ENCODE results near the gene ZNF367.

ZNF367 gene

DNA sequence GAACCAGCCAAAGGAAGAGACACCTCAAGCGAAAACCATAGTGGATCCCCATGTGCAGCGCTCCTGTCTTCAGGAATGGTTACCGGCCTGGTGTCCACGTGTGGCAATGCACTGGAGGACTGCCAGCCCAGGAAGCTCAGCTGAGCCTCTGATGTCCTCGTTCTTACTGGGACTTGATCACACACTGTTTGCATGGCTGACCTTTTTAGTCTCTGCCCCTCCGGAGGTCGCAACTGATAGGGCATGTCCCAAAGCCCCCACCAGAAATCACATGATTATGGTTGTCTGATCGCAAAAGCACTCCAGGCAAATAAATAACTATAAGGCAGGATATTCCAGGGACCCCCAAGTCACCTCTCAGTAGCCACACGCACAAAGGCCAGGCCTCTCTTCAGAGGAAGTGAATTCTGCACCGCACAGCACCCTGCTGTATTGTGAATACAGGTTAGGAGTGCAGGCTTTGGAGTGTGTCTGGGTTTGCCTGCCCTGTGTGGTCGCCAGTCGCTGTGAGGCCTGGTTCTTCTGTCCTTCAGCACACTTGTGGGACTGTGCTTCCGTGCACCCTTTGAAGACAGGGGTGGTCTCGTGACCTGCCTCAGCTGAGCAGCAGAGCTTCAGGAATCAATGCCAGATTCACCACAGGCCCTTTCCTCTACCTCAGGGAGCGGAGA is 18.4 kb upstream of the ZNF367 start:
- no peak for DNase-seq (ENCODE audit: low read depth)

GRCh38 chr9:96436063-96436455 is 17.9 kb upstream of the ZNF367 start:
- no peak for DNase-seq (ENCODE audit: low read depth)

DNA sequence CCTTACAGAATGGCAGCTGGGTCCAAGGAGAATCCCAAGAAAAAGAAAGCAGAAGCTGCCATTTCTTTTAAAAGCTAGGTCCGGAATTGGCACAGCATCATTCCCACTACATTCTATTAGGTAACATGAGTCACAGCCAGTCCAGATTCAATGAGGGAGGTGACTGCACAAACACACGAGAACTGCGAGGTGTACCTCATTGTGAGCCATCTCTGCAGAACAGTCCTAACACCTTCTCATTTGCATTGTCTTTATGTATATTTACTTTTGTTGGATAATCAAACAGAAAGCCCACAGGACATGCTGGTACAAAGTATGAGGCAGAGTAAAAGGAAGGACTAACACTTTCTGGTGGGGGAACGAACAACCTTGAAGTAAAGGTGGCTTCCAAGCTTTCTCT is 17.2 kb upstream of the ZNF367 start:
- no peak for DNase-seq (ENCODE audit: low read depth)

DNA sequence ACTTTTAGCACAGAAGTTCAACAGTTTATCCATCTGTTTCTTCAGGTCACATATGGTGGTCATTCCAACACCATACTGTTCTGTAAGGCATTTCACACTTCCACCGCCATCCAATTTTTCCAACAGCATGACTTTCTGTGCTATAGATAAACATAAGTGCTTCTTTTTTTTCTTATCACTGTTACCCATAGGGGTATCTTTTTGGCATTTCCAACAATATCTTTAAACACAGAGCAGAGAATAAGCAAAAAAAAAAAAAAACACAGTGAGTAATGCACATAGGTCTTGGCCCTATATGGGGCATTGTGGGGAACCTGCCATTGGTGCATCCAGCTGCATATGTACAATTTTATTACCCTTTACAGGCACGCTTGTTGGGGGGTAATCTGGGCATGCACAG is 12.2 kb upstream of the ZNF367 start:
- no peak for DNase-seq (ENCODE audit: low read depth)

DNA sequence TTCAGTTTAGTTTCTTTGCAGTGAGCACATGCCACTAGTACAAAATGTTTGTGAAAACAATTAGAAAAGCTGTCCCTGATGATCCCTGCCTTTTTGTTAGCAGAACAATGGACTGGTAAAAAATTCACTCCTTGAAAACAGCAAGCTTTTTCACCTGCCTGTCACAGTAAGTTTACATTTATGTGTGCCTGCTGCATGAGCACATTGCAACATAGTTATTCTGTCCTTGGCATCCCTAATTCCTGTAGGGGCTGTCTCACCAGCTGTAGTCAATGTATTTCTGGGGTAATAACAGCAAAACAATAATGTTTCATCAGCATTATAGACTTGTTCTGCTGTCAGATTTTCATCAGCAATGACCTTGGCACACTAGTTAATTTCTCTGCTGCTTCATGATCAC is 11.6 kb upstream of the ZNF367 start:
- no peak for DNase-seq (ENCODE audit: low read depth)

DNA sequence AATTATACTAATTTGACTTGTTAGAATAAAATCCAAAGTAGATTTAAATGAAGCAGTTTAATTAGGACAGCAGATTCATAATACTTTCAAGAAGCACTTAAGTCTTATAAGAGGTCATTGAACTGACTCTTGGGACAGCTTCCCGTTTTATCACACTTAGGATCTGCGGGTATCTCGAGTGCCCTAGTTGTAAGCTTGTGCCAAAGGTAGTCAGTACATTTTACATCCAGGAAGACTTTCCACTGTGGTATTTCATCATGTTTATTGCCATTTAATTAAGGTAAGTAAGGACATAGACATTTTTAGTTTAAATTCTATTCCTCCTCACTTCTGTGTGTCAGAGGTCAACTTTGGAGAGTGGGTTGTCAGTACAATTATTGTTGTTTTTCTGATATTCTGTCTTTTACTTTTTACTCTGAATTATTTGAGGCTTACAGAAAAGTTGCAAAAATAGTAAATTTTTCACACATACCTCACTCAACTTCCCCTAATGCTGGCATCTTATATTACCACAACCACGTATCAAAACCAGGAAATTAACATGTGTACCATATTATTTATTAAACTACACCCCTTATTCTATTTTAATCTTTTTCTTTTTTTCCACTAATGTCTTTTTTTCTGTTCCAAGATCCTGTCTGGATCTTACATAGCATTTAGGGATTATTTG is 7.5 kb upstream of the ZNF367 start:
- no peak for DNase-seq (ENCODE audit: low read depth)

DNA sequence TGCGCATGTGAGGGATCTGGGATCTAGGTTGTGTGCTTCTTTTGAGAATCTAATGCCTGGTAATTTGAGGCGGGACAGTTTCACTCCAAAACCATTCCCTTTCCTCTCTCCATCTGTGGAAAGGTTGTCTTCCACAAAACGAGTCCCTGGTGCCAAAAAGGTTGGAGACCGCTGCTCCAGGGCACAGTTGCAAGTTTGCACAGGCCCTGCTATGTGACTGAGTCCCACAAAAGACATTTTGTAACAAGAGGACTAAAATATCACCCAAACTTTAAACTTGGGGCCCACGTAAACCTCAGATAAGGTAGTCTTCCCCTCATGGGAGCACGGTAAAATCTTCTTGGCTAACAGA is 5.8 kb upstream of the ZNF367 start:
- DNase-seq (ENCODE audit: low read depth): no peak

DNA sequence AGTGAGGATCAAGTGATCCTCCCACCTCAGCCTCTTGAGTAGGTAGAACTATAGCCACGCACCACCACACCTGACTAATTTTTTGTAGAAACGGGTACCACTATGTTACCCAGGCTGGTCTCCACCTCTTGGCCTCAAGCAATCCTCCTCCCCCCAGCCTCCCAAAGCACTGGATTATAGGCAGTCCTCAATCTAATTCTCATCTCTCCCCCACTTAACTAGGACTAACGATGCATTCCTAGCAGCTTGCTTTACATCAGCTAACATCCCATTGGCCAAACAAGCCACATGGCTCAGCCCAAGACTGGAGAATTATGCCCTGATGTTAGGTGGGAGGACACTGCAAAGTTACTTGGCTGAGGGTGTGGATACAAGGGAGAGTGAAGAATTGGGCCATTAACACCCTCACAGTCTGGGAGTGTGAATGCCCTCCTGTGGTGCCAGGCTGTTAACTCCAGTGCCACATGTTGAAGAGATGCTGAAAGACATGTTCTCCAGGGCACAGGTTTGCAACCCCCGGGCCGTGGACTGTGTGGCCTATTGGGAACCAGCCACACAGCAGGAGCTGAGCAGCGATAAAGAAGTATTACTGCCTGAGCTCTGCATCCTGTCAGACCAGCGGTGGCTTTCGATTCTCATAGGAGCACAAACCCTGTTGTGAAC is 5.3 kb upstream of the ZNF367 start:
- DNase-seq (ENCODE audit: low read depth): no peak

GRCh38 chr9:96420468-96421219 is 2.5 kb upstream of the ZNF367 start:
- DNase-seq (ENCODE audit: low read depth): peak; percentile 92

GRCh38 chr9:96419691-96419969 is 1.5 kb upstream of the ZNF367 start:
- no peak for DNase-seq (ENCODE audit: low read depth)

DNA sequence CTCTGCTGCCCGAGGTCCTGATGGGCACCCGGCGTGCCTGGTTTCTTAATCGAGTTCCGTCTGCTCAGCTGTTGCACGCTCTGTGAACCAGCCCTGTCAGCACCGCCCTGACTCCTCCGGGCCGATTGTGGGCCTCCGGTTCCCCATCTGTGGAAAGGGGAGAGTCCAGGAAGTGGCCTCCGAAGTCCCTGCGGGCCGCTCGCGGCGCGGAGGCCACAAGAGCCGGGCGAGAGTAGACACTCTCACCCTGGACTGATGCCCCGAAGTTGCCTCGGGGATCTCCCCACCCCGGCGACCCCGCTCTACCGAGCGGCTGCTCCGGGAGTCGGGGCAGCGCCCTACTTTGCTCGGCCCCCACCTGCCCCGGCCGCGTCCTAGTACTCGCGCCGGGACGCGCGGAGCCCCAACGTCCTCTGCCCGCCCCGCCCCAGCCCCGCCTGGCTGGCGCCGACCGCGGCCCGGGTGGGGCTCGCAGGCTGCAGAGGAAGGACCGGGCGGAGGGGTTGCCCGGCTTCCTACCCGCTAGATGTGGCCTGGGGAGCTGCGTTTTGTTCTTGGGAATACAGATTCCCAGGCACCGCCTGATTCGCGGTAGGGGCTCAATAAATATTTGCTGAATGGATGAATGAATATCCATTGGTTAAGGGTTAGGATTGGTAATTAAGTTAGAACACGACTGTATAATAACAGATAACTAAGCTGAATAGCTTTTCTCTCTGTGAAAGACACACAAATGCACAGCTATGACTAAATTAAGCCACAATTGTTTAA is 935 bp upstream of the ZNF367 start:
- DNase-seq (ENCODE audit: low read depth): no peak

- DNase-seq (ENCODE audit: low read depth): no peak
Measured at GRCh38 chr9:96417661-96418082, 498 bp downstream of the ZNF367 start.

GRCh38 chr9:96417051-96417586 is 1.1 kb downstream of the ZNF367 start:
- no peak for DNase-seq (ENCODE audit: low read depth)

- DNase-seq (ENCODE audit: low read depth): no peak
Measured at GRCh38 chr9:96413302-96414221, 4.6 kb downstream of the ZNF367 start.

DNA sequence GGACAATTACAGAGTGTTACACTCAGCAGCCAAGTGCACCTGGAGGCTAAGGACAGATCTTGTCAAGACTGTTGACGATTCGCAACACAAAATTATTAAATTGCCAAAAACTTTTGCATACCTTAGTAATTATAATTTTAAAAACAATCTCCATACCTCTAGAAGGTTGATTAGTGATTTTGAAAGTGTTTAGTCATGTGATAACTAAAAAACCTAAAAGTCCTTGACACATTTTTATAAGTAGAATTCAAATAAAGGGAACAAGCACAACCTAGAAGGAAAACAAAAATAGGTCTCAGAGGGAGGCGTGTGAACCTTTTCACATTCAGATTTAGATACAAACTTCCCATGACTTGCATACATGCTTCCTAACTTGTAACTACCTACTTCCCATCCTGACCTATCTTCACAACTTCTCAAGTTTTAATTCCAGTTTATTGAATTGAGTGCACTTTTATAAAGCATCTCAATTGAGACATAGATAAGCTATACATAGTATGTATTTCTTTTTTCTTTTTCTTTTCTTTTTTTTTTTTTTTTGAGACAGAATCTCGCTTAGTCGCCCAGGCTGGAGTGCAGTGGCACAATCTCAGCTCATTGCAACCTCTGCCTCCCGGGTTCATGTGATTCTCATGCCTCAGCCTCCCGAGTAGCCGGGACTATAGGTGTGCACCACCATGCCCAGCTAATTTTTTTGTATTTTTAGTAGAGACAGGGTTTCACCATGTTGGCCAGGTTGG is 5.8 kb downstream of the ZNF367 start:
- no peak for DNase-seq (ENCODE audit: low read depth)

- DNase-seq (ENCODE audit: low read depth): no peak
Measured at GRCh38 chr9:96411129-96411838, 6.9 kb downstream of the ZNF367 start.

GRCh38 chr9:96408409-96409280 is 9.5 kb downstream of the ZNF367 start:
- no peak for DNase-seq (ENCODE audit: low read depth)

- no peak for DNase-seq (ENCODE audit: low read depth)
Measured at GRCh38 chr9:96400132-96400910, 17.8 kb downstream of the ZNF367 start.
